COLO829 (cell line): Measurements from ENCODE around the gene PIGS.

Experiments used
- DNase-seq: peaks from one replicate; pipeline ENCODE4 v3.0.0; 2012; ENCODE audit warnings: low spot score

Gene PIGS

GRCh38 chr17:28506763-28507487 lies 64.4 kb downstream of the PIGS start:
- no peak for DNase-seq

- no peak for DNase-seq
These were observed 65.2 kb downstream of the PIGS start, which contains the start of gene FOXN1 for GRCh38 chr17:28505986-28506665. FOXN1 (plus strand) TSS chr17:28506348; CDS start chr17:28523970, 17,622 bp downstream.

- DNase-seq: no peak
These were observed 67.9 kb downstream of the PIGS start for GRCh38 chr17:28503420-28503819.
